GM21381 (cell line): ENCODE results near the gene TMEM182.

Source experiments
- ATAC-seq: cut with Tn5 transposase; IDR thresholded peaks from one replicate; pipeline ENCODE4 v1.9.1; 2021; ENCODE audit warnings: mild to moderate bottlenecking, moderate library complexity; ENCODE audit not compliant: unreplicated experiment

The TMEM182 gene

DNA sequence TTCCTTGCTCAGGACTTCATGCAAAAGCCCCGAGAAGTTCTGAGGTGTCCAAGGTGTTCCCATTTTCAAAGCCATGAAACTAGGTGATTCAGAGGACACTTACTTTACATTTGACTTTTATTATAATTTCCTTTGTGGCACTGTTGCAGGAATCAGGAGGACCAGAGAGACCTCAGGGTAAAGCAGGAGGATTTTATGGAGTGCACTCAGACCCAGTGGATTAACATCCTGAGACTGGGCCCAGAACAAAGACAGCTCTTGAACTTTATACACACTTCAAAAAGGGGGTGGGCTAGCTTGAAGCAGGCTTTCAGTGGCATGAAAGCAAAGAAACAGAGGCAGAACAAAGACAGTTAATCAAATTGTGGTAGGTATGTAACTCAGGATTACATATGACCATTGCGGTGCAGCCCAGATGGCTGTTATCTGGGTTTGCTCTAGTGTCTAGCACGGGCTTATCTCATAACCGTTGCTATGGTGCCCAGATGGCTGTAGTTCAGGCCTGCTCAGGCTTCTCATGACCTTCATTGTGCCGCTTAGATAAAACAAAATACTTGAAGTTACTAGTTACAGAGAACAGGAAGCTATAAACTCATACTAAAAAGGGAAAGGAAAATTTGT is 39.4 kb downstream of the TMEM182 start:
- no peak for ATAC-seq

DNA sequence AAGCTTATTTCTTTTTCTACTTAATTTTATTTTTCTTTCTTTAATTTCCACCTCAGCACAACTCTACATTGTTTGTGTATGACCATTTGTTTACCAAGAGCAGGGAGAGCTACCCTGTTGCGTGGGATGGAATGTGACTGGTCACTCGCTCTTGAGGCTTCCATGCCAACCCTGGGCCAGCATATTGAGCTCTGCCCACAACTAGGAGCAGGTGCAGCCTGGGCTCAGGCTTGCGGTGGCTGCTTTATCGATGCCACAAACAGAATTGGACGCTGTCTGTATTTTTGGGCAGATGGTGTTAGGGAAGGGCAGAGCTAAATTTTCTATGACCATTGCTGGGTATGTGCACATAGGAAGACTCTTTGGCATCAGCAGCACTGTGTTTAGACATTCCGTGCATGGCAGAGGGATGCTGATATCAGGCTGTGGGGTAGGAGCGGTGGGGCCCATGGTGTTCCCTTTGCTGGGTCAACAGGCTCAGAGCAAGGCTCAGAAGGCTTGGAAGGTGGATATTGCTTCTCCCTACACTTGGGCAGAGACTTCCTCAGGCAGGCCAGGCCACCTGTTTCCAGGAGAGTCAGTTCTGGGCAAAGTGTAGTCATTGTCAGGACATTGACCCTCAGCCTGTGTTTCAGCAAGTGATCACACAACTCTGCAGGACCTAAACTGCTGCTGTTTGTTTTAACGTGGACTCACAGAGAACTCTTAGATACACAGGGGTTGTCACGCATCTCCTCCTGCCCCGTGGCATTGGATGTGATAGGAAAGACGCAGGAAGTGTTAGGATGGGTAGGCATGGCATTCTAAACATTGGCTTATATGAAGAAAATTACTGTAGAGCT is 40.2 kb downstream of the TMEM182 start:
- no peak for ATAC-seq

DNA sequence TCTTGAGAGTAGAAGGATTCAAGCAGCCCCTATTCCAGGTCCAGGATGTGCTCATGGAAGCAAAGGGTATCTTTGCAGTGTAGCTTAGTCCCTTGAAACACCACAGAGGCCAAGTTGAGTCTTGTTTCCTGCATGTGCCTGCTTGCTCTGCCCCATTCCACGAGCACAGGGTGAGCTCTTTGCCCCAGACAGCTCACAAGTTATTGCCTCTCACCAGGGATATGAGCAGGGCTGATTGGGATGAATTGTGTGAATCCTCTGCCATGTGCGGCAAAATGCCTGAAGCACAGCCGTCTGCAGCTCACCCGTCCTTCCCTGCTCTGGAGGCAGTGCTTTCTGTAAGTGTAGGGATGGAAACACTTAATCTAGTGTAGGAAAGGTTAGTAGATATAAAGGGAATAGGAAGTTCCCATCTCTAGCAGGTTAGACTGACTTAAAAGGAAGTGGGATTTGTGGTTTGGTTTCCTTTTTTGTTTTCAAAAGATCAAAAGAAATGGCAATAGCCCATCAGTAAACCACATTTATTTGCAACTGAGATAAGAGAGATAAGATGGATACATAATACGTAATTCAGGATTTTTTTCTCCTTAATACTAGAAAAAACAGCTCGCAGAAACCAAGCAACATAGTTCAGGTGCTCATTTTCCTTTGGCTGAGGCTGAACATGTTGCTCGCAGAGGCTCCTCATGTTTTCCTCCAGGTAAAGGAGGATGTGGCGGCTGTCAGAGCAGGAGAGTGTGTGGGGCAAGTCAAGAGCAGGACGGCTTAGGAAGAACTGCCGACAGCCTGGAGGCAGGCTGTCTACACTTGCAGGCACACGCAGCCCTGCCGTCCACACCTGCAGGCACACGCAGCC is 41.4 kb downstream of the TMEM182 start:
- no peak for ATAC-seq

GRCh38 chr2:102803897-102804217 is 42.0 kb downstream of the TMEM182 start:
- no peak for ATAC-seq

DNA sequence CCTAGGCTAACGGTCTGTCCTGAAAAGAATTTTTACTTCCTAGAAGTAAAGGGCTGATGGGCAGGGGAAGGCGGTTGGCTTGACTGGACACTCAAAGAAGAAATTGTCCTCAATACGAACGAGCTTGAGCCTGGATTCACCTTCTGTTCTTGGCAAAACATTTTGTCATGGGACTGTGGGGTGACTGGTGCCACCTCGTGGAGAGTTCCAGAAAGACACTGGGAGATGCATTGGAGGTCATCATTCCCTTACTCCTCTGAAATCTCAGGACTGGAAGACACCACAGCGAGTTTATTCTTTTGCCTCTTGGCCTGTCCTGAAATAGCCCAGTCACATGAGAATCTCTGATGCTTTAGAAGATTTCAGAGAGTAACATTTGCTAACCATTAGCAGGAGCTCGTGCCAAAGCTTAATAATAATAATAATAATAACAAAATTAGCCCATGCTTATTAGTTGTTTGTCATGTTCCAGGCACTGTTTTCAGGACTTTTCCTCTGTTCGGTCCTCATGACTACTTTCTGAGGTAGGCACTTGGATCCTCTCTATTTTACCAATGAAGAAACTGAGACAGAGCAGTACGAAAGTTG is 44.5 kb downstream of the TMEM182 start:
- peak; percentile 91 for ATAC-seq

DNA sequence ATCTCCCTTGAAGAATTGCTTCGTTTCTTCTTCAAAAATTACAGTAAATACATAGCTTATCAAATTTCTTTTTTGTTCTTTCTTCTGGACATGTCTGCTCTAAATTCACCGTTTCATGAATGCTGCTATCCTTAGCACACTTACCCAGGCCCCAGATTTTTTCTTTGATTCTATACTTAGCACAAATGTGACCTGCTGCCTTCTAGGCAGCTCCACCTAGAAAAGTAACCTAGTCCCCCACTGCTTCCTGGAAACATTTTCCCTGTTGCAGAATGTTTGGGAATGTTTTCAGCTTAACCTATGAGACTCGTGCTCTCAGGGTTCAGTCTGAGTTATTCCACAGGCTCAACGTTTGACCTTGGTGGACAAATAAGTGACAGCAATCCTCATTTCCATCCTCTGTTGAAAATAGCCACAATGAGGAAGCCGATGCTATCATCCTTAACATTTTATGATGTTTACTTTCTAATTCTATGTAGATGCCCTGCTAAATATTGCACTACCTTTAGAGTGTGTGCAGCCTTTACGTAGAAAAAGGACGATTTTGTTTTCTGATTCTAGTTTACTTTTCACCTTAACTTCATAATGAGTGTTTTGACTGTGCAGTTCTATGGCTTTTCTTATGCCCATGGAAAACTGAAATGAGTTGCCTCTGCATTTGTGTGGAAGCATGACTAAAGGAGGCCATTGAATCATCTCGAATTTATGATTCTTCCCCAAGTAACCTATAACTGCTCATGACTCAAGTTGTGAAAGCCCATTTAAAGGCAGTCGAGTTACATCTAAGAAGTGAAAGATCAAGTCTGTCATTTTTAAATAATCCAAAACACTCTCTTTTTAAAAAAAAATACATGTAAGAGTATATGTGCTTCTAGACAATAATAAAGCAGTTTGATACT is 47.7 kb downstream of the TMEM182 start:
- no peak for ATAC-seq

DNA sequence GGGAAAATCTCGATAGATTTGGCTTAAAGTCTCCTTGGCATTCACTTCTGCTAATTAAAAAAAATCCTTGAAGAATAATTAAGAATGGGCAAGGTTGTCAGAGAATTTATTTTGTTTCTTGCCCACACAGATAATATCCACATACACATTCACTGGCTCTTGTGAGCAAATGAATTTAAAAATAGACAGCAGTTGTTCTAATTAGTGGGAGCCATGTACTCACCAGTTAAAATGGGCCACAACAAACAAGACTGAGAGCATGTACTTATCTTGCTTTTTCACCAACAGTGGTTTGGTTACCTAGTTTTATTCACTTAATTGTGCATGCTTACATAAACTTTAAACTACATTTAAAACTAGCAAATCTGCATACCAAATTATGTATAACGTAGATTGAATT is 53.5 kb downstream of the TMEM182 start:
- ATAC-seq = no peak

DNA sequence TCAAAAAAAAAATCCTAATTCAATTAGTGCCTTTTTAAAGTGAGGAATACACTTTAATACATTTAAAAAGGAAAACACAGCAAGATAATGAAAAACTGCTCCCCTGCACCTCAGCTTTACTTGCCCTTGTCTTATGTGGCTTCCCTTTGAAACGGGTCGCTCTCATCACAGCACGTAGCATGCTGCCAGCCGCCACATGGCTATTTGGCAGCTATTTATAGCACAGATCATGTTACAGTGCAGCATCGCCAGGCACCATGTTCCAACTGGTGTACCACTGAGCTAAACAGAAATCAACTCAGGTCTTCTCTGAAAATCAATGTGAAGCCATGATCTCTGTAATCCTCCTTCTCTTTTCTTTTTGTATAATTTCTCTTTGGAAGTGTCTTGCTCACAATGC is 65.1 kb downstream of the TMEM182 start:
- no peak for ATAC-seq

DNA sequence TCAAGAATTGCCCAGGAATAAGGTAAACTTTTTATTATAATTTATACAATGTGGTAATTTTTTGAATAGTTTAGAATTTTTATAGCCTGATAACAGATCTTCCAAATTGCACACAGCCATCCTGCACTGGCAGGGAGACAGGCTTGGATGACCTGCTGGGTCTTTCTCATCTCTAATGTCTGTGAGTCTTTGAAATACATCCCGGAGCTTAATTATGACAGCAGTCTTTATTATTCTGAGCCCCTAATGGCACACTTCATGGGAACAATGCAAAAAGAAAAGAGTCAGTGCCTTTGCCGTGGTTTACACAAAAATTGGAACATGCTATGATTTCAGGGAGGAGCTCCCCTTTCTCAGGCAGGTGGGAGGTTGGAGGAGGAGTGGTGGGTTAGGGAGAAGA is 71.0 kb downstream of the TMEM182 start:
- ATAC-seq = no peak

- no peak for ATAC-seq
Observed at GRCh38 chr2:102834523-102835273, 72.9 kb downstream of the TMEM182 start.

DNA sequence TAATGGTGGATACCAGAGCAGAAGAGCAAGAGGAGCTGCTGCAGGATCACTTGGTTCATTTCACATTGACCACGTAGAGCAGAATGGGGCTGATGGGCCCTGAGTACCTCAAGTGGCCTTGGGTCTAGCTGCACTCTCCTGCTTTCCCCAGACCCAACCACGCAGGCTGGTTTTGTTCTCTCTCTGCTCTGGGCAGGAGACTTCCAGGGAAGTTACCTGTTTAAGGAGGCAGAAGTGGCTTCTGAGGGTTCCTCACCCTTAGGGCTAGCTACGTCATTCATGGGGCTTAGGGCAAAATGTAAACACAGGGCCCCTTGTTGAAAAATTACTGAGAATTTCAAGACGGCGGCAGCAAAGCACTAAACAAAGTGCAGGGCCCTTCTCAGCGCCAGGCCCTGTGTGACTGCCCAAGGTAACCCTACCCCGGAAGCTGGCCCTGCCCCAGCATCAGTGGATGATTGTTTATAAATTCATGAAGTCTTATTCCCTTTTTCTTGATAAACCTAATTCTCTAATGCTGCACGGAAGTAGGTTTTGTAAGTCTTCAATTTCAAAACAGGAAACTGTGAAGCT is 75.9 kb downstream of the TMEM182 start:
- no peak for ATAC-seq

DNA sequence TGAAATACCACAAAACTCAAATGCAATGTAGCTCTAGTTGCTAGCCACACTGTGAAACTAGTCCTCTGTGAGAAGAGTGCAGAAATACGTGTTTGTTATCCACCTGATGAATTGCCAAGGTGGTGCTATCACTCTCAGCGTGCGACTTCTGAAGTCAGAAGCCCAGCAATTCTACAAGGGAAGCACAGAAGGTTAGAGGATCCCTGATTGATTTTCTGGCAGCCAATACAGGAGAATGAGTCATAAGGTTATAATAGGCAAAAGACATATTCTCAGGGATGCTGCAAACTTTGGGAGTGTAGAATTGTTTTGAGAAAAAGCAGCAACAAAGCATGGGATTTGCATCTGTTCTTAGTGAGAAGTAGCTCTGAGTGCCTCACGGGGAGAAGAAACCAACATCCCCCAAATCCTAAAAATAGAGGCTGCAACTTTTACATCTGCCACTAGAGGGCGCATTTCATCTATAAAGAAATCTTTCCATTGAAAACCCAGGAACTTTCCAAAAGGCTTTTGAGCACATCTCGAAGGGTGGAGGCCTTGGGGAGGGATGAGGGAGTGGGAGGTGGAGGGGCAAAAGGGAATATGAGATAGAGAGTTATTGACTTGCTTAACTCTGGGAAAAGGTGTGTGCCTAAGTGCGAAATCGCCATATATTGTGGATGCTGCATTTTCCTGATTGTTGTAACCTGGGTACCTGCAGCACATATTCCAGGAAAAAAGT is 78.0 kb downstream of the TMEM182 start:
- no peak for ATAC-seq

- peak; percentile 54 for ATAC-seq
Observed at GRCh38 chr2:102841107-102841840, 79.4 kb downstream of the TMEM182 start.

GRCh38 chr2:102843764-102844443 is 82.1 kb downstream of the TMEM182 start:
- ATAC-seq = no peak

DNA sequence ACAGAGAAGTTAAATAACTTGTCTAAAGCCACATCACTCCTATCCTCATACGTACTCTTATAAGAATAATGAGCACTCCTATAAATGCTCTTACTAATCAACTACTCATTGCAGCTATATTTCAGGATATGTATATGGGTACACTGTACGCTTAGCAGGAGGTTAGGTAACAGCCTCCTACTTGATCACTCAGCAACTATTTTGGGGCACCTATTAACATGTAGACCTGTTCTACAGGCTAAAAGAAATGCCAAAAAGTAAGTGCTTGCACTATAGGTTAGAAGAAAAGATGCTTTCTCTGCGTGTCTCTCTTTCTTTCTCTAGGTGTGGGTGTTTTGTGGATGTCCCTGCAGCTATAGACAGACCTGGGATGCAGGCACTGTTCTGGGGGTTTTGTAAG is 83.1 kb downstream of the TMEM182 start:
- ATAC-seq = no peak

DNA sequence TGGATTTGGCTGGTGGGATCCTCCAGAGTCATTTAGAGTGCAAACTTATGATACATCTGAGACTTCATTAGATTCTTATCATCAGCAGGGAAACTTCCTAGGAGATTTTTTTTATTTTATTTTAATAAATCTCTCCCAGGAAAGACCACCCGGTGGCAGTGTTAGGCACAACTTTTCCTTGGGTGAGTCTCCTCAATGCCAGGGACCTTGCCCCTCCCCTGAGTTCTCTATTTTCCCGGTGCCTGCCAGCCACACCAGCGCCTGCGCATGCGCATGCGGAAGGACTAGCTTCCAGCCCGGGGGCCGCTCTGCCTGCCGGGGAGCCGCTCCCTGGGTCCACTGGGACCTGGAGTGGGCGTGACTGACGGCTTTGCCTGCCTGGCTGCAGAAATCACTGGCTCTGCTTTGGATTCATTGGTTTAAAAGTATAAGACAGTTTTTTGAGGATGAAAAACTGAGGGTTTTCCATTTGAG is 86.6 kb downstream of the TMEM182 start:
- ATAC-seq = no peak

GRCh38 chr2:102850888-102851287 is 89.1 kb downstream of the TMEM182 start:
- ATAC-seq = no peak
